ENCODE data around the gene TTLL5. TPM values are rescaled to one million over a fixed set of nuclear protein-coding genes. Genes with fewer than 3 reads are reported as not detected.
A peak's percentile ranks its signal among the peaks of the same experiment; 100 is the strongest.

Gene TTLL5
- total and polyA plus RNA-seq, 2 of the 4 experiments (the other 2 are of a cell fraction), result 11.9 to 16.7 TPM

GRCh38 chr14:75751296-75751695 is 90.2 kb downstream of the TTLL5 start:
- Histone ChIP-seq H2BK120ac (ENCODE audit: low read depth, low read length) (no peak overlapping the region), H2BK15ac (ENCODE audit: low read depth, low read length) (no peak overlapping the region), H3K14ac (replicated peaks; ENCODE audit: low read depth, low read length) (no peak overlapping the region), H2AK5ac (ENCODE audit: low read depth, low read length) (no peak overlapping the region), H3K9me1 (ENCODE audit: insufficient read depth, low read length) (peaks cover 4% of the 10 kb centered on the region), H3K4me1 (ENCODE audit: control insufficient read depth, insufficient read depth, low read length) (peaks cover 1% of the 10 kb centered on the region; the same call in 1 of the 2 replicates), H3K4ac (ENCODE audit: low read depth, low read length) (no peak overlapping the region), H2BK20ac (ENCODE audit: low read depth, low read length) (no peak overlapping the region), H4K5ac (ENCODE audit: low read depth, low read length) (no peak overlapping the region), H3K27me3 (ENCODE audit: control insufficient read depth, insufficient read depth, low read length) (no peaks in the 10 kb centered on the region), H3K27ac (ENCODE audit: insufficient read depth, low read length) (no peak overlapping the region), H3K79me1 (ENCODE audit: low read depth in 1 of 2, low read length in 2 of 2) (no peaks in the 10 kb centered on the region), H4K8ac (ENCODE audit: low read depth in 2 of 2, low read length in 2 of 2) (no peak overlapping the region), H2AFZ (replicated peaks; ENCODE audit: low read length, poor library complexity) (no peak overlapping the region), H3K9ac (ENCODE audit: low read depth, low read length) (no peak overlapping the region), H3K23ac (ENCODE audit: low read depth, low read length) (no peak overlapping the region), H4K91ac (ENCODE audit: insufficient read depth, low read depth, low read length) (no peak overlapping the region), H3K4me3 (ENCODE audit: insufficient read depth, low read depth, low read length) (no peak overlapping the region), H3K36me3 (ENCODE audit: control insufficient read depth, insufficient read depth, low read length) (peaks cover 2% of the 10 kb centered on the region; the same call in 1 of the 2 replicates), H3K56ac (ENCODE audit: extremely low read depth, insufficient read depth, low read length) (no peak overlapping the region), H3K9me3 (ENCODE audit: control insufficient read depth, insufficient read depth, low read length) (no peaks in the 10 kb centered on the region), H2AK9ac (replicated peaks; ENCODE audit: low read depth, low read length, poor library complexity) (no peak overlapping the region), H3K4me2 (ENCODE audit: low read depth, low read length) (no peak overlapping the region), H3K18ac (ENCODE audit: low read depth, low read length) (no peak overlapping the region), H2BK5ac (ENCODE audit: low read depth, low read length, poor library complexity, severe bottlenecking) (no peak overlapping the region), H4K20me1 (ENCODE audit: insufficient read depth, low read length) (no peaks in the 10 kb centered on the region)
- POLR2A ChIA-PET (ENCODE audit: unreplicated experiment), result no interaction called here
- ATAC-seq (ENCODE audit: low read depth) (peak; percentile 81), DNase-seq (peak; percentile 49)
- no CpG with 5 or more reads among the region's 5 CpGs for WGBS, 2 experiments (ENCODE audit: extremely low coverage in 2 of 2, insufficient read length in 1 of 2)
- no peak for TF ChIP-seq FOS (IDR thresholded peaks at IDR 0.05; ENCODE audit: low read depth, low read length)
- TF ChIP-seq RAD21 (IDR thresholded peaks at IDR 0.05; ENCODE audit: low read length), result no peak
- no peak for TF ChIP-seq ELK1 (IDR thresholded peaks at IDR 0.05; ENCODE audit: borderline replicate concordance, low read depth, low read length)
- no peak for TF ChIP-seq USF2 (IDR thresholded peaks at IDR 0.05; ENCODE audit: low read depth, low read length)
- TF ChIP-seq MAZ (IDR thresholded peaks at IDR 0.05; ENCODE audit: borderline replicate concordance, low read depth, low read length), result no peak
- dilution Hi-C loops (cut with HindIII; ENCODE audit: low sequenced_read_pairs, unreplicated experiment), result no loop called here
- BruUV-seq (replicated peaks), result no TSS peak
- intact Hi-C loops (cut with micrococcal nuclease), result no loop called here
- CTCF ChIA-PET, result no interaction called here
- in situ Hi-C loops (cut with MboI; ENCODE audit: low sequenced_read_pairs), result no loop called here
